T-helper 9 cell (primary cell): ENCODE data around the gene ARHGAP31.
"Not testable (repeated sequence)": the region's sequence is repeated elsewhere in the genome, so short reads cannot be mapped to it uniquely, and the experiment has no call there.

Experiments used
- DNase-seq: peaks from one replicate; pipeline ENCODE4 v3.0.0-alpha.2; 2020

Gene ARHGAP31

GRCh38 chr3:119352863-119353527, 58.8 kb downstream of the ARHGAP31 start:
- no peak for DNase-seq

- not testable (repeated sequence) for DNase-seq
Measured at GRCh38 chr3:119355608-119356007, 61.4 kb downstream of the ARHGAP31 start.

GRCh38 chr3:119356646-119357045, 62.5 kb downstream of the ARHGAP31 start:
- DNase-seq: no peak

DNA sequence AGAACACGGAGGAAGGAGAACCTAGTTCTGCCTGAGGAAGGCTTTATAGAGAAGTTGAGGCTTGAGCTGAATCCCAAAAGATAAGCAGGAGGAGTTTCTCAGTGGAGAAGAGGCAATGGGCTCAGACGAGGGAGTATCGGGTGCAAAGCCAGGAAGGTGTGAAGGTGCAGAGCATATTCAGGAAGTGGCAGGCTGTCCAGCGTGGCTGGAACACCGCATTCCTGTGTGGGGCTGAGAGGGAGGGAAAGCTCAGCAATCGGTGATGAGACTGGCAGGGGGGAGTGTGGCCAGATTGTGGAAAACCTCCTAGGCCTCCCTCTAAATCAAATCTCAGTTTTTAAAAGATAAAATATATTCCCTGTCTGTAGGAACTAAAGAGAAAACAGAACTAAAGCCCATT, 63.0 kb downstream of the ARHGAP31 start:
- no peak for DNase-seq

DNA sequence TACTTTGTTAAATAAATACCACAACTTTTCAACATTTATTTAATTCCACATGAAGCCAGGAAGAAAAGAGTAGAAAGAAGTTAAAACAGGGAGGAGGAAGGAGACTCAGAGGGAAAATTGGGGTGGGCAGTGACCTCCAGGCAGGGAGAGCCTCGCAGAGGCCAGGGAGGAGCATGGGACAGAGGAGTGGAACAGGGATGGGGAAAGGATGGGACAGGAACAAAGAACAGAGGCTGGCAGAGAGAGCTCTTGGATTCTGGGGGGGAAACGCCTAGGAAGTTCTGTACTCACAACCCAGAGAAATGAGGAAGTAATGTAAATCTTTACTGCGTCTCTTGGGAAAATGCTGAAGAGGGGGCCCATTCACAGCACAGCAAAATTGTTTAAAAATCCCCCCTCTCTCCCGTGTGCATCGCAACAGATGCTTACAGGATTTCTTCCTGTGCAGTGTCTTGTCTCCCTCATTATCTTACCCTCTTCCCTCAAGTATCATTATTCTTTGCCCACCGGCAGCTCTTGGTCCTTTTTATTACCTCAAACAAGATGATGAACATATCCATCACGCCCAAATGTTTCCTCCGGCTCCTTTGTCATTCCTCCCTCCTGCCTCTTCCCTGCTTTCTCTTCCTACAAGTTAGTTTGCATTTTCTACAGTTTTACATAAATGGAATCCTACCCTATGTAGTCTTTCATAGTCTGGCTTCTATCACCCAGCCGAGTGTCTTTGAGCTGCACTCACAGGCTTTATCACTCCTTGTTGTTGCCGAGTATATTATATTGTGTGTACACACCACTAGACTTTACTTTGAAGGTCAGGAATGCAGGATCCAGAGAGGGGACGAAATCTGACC, 65.5 kb downstream of the ARHGAP31 start:
- no peak for DNase-seq

DNA sequence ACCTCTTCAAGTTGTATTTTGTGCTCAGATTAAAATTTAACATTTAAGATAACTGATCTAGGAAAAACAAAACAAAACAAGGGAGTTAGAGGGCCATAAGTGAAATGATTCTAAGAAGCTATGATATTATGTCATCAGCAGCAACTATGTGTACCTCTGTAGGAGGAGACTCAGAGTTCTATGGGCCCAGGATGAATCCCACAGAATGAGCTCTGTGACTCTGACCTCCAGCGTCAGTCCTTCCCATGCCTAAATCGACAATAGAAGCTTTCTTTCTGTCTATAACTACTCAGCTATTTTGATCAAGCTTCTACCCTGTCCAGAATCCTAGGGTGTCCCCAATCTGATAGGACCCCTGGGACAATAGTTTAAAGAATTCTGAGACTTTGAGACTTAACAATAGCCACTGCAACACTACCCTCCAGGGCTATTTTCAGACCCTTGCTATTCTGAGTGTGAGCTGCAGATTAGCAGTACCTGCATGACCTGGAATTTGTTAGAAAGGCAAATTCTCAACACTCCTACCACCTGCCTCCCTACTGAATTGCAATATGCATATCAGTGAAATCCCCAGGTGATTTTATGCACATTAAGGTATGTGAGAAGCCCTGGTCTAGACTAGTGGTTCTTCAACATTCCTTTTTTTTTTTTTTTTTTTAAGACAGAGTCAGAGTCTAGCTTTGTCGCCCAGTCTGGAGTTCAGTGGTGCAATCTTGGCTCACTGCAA, 66.7 kb downstream of the ARHGAP31 start:
- no peak for DNase-seq

- no peak for DNase-seq
Measured at GRCh38 chr3:119362010-119362409, 67.8 kb downstream of the ARHGAP31 start.

DNA sequence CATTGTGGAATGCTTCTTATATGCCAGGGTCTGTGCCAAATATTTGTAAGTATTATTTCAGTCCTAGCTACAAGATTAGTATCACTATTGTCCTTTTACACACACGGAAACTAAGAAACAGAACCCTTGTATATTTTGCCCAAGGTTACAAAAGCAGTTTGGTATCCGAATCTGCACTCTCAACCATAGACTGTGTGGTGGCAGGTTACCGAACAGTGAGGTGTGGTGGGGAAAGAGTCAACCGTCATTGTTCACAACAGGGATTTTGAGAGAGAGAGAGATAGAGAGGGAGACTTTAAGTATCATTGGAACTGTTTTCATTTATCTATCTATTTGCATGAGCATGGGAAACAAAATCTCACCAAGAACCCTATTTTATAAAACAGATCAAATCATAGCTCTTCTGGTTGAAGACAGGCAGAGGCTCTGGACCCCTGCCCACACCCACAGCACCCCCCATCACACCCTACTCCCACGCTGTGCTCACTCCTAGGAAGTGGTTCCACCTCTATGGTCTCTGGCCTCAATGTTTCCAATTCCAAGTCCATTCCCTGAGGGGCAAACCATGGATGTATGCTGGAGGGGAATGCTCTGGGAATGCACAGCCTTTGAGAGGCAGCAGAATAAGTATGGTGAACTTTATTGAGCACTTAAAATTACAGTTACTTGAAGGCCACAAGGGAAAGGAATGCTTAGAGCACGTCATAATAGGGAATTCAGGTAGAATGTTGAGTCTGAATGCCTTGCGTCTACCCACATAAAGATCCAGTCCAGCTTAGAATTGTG, 69.0 kb downstream of the ARHGAP31 start:
- no peak for DNase-seq

- DNase-seq: no peak
Measured at GRCh38 chr3:119364401-119364800, 70.2 kb downstream of the ARHGAP31 start.

GRCh38 chr3:119365418-119365817, 71.2 kb downstream of the ARHGAP31 start:
- no peak for DNase-seq

GRCh38 chr3:119367000-119367399, 72.8 kb downstream of the ARHGAP31 start:
- DNase-seq: no peak

DNA sequence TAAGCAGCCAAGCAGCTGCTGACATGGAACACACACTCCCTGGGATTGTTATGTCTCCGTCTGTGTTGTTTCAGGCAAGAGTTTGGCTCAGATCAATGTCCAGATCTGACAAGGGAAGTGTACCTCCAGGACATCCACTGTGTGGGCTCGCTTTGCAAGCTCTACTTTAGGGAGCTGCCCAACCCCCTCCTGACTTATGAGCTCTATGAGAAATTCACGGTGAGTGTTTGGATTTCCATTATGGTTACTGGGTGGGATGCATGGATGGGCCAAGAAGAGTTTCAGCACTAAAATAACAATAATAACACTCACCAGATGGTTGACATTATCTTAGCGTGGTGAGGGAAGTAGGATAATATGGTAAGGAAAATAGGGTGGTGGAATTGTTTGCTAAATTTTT, 74.1 kb downstream of the ARHGAP31 start:
- DNase-seq: no peak

DNA sequence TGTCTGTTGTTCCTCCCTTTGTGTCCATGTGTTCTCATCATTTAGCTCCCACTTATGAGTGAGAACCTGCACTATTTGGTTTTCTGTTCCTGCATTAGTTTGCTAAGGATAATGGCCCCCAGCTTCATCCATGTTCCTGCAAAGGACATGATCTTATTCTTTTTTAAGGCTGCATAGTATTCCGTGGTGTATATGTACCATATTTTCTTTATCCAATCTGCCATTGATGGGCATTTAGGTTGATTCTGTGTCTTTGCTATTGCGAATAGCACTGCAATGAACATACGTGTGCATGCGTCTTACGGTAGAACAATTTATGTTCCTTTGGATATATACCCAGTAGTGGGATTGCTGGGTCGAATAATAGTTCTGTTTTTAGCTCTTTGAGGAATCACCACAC, 77.6 kb downstream of the ARHGAP31 start:
- DNase-seq: not testable (repeated sequence)

GRCh38 chr3:119375106-119375505, 80.9 kb downstream of the ARHGAP31 start:
- DNase-seq: no peak

DNA sequence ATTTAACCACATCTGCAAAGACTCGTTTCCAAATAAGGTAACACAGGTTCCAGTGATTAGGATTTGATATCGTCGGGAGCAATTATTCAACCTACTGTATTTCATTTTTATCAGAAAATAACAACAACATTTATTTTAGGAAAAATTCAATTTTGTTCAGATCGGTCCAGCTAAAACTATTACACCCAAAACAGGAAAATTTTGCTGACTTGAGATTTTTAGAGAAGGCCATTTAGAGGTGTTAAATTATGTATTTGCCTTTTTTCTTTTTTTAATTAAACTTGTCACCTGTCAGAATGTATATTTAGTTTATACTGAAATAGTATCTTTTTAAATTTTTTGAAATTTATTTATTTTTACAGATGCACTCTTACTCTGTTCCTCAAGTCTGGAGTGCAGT, 81.3 kb downstream of the ARHGAP31 start:
- no peak for DNase-seq

GRCh38 chr3:119376758-119377157, 82.6 kb downstream of the ARHGAP31 start:
- DNase-seq: no peak

- DNase-seq: no peak
Measured at GRCh38 chr3:119378259-119378803, 84.1 kb downstream of the ARHGAP31 start.

GRCh38 chr3:119380697-119381096, 86.5 kb downstream of the ARHGAP31 start:
- no peak for DNase-seq

DNA sequence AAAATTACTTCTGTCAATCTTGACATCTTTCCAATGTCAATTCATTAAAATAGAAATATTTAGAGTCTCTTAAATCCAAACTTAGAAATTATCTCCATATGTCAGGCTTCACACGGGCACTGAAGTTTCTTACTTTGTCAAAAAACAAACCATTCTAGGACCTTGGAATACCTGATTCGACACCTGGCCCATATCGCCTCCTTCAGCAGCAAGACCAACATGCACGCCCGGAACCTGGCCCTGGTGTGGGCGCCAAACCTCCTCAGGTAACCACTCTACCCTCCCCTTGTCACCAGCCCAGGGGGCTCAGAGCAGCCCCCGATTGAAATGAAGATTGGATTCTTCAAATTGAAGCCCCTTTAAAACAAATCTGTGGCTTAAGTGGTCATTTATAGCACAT, 88.0 kb downstream of the ARHGAP31 start:
- DNase-seq: no peak

DNA sequence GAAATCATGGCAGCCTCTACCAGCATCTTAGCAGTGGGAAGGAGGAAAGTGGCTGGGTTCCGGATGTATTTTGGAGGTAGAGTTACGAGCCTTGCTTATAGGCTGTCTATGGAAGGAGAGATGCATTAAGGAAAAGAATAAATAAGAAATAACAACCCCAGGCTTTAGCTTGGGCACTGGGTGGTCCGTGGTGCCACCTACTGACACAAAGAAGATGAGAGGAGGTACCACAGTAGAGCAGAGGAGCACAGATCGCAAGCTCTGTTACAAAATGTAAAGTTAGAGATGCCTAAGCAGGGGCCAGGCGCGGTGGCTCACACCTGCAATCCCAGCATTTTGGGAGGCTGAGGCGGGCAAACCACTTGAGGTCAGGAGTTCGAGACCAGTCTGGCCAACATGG, 94.4 kb downstream of the ARHGAP31 start:
- no peak for DNase-seq

- DNase-seq: no peak
Measured at GRCh38 chr3:119395923-119396358, 101.8 kb downstream of the ARHGAP31 start.

- DNase-seq: no peak
Measured at GRCh38 chr3:119396870-119397269, 102.7 kb downstream of the ARHGAP31 start.
